GM18861 (cell line): ENCODE data around the gene CAPSL.
"Not testable (repeated sequence)": the region's sequence is repeated elsewhere in the genome, so short reads cannot be mapped to it uniquely, and the experiment has no call there.

Experiments
- ATAC-seq: cut with Tn5 transposase; IDR thresholded peaks from one replicate; pipeline ENCODE4 v1.9.1; 2021; ENCODE audit not compliant: unreplicated experiment

The CAPSL gene

DNA sequence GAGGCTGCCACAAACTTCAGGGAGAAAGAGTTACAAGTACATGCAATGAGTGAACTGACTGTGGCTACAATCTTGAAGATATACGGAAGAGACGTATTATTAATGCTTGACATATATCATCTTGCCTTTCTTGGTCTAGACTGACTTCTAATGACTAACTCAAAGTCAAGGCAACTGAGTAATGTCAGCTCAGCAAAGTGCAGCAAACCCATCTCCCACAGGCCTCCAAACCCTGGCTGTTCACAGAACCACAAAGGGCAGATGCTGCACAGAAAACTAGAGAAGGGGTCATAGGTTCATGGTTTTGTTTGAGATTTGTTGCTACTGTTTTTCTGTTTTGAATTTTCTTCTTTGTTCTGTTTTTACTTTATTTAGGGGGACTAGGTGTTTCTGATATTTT is 60.8 kb downstream of the CAPSL start:
- ATAC-seq: no peak

DNA sequence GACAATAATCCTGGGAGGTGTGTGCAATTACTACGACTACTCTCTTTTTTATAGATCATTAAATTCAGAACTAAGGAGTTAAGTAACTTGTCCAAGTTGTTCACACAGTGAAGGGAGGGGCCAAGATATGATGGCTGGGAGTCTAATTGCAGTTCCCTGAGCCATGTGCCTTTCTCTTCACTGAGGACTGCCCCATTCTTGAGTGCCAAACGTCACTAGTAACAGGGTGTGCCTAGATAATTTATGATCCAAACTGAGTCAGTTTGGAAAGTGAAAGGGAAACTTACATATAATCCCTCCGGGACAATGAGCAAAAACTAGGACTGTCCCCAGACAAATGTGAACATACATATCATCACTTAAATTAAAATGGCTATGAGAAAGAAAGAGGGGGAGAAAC is 61.5 kb downstream of the CAPSL start:
- ATAC-seq: no peak

DNA sequence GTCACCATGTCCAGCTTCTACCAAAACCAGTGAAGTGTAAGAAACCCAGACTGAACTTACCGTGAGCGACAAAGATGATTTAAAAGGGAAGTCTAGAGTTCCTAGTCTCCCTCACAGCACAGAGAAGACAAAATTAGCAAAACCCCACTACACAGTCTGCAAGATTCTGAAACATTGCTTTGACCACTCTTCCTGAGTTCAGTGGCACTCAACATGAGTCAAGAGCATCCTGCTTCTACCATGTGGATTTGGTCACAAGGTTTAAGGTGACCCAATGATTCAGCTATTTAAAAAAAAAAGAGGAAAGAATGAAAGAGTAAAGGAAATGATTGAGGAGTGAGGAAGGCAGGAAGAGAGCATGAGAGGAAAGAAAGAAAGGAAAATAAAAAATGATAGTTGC is 62.0 kb downstream of the CAPSL start:
- ATAC-seq: no peak

DNA sequence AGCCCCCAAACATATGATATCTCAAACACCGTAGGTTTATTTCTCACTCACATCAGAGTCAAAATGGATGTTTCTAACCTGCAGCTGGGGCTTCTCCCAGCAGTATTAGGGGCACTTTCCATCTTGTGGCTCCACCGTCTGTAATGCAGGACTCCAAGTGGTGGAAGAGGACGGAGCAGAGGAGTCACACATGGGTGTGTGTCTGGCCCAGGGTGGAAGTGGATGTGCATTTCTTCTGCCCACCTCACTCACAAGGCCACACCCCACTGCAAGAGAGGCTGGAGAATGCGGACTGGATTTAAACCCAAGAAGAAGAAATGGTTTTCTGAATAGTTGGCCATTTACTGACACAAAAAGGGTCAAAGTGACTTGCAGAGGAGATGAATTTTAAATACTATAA is 67.8 kb downstream of the CAPSL start:
- ATAC-seq: no peak

DNA sequence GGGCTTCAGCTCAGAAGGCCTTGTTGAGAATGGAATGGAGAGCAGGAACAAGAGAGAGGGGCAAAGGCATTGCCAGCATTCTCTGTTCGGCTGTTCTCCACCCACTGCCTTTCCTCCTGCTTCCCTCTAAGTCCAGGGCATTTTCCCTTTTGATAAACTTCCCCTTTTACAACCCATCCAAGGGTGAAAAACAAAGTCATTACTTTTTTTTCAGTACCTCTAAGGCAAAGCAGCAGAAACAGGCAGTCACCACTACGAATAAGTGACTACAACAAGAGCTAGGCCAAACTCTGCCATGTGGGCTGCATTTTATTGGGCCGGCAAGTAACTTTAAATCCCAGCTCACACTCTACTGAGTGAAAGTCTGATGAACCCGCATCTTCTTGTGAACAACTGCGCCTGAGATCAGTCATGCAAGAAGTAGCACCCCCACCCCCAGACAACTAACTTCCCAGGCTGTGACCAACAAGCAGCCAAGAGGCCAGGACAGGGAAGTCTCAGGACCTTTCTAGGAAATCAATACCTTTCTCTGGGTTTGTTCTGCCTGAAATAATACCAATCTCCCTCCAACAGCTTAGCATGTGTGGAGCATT is 68.6 kb downstream of the CAPSL start:
- ATAC-seq: no peak

DNA sequence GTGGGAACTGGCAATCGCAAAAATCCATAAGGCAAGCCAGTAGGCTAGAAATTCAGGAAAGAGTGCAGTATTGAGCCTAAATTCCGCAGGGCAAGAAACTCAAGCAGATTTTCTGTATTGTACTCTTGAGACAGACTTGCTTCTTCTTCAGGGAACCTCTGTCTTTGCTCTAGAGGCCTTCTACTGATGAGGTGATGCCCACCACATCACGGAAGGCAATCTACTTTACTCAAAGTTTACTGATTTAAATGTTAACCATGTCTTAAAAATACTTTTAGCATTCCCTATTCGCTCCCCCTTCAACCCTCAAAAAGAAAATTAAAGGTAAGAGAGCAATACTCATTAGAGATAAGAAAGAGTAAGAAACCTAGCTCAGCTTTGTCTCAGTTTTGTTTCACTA is 70.4 kb downstream of the CAPSL start:
- no peak for ATAC-seq

DNA sequence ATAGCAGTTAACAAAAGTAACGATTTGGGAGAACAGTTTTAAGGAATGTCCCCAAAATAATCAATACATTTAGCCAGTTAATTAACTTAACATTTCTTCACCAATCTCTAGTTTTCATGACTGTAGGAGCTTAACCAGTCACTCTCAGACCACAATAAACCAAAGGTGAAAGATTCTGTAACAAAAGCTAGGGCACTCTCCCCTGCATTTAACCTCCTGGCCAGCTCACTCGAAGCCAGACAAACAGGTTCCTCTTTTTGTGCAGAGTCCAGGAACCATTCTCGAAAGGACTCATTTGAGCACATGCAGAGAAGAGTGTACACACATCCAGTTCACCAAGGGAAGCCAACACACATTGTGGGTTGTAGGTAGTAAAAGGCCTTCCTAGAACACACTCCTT is 75.3 kb downstream of the CAPSL start:
- no peak for ATAC-seq

DNA sequence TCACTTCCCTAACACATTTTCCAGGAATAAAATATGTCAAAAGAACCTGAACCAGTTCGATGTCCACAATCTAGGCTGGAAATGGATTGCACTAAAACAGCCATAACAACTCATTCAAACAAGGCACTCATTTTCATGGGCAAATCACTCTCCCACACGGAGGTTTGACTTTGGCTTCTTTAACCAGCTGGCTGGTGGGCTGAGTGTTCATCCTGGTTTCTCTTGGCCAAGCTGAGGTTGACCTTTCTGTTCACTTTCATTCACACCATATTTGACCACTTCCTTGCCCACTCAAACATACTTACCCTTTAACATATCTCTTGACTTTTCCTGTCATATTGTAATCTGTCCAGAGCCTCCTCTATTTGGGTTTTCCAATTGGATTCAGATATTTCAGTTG is 76.3 kb downstream of the CAPSL start:
- no peak for ATAC-seq

DNA sequence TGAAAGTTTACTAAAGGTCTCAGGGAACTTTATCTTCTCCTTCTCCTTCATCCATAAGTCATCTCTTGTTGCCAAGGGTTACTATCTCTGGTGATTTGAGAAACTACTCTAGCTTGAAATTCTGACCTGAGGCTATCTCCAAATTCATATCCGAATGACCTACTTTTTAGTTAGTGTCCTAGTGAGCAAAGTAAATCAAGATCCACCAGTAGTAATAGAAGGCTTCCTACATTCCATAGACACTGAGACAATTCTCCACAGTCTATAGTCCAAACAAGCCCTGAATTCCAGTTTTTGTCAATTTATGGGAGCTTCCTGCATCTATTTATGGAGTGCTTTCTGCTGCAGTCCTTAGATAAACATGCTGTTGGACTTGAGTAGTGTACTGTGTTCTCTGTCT is 76.7 kb downstream of the CAPSL start:
- ATAC-seq: no peak

DNA sequence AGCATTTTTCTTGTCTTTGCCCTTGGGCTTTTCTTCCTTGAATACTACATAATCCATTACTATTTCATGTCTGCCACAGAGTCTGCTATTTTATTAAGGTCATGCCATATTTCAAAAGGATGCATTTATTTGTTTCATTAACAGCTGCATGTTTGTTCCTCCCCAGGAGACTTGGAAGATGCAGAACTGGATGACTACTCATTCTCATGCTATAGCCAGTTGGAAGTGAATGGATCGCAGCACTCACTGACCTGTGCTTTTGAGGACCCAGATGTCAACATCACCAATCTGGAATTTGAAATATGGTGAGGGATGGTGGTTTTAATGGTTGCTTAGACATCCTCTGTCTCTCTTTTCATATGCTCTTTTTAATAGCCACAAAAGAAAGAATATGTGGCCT is 77.7 kb downstream of the CAPSL start:
- no peak for ATAC-seq

DNA sequence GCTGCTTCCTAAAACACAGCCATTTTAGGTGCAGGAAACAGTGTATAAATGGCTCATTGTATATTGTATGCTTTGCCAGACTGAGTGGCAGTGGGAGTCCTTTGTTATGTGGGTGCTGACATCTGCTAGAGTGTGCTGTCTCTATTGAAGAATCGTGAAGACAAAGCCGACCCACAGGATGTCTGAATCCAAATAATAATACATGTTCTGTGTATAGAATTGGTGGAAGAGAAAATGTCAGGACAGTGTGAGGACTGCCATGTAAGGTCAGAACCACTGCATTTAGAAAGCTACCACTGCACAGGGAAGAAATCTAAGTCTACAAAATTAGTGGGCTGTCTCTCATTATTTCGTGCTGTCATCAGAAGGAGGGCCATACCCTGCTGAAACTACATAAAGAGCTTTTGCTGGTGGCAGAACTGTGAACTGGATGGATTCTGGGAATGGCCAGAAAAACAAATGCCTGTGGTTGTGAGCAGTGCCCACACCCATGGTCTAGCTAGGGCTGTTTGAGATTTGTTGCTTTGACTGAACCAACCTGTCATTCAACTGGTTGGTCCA is 79.2 kb downstream of the CAPSL start:
- no peak for ATAC-seq

DNA sequence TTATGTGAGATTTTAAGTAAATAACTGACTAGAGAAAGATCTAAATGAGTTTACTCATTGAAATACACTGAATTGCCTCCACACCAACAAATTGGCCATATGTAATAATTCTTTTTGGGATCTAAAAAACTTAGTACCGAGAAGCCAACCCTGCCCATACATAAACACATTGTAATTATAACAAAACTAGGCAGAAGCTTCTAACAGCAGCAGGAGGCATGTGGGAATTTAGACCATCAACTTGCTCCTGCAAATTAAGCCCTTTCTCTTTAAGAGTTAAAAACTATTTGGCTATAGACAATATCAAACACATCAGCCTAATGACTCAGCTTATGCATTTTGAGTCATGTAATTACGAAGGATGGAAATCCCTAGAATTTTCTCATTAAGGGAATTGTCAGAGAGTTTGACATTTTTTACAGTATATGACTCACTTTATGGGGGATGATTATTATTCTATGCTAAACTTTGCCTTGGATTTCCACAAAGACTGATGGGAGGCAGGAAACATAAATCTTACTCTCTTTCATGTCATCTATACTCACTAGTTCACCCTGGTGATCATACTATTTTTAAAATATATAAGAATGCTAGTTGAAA is 80.7 kb downstream of the CAPSL start:
- no peak for ATAC-seq

DNA sequence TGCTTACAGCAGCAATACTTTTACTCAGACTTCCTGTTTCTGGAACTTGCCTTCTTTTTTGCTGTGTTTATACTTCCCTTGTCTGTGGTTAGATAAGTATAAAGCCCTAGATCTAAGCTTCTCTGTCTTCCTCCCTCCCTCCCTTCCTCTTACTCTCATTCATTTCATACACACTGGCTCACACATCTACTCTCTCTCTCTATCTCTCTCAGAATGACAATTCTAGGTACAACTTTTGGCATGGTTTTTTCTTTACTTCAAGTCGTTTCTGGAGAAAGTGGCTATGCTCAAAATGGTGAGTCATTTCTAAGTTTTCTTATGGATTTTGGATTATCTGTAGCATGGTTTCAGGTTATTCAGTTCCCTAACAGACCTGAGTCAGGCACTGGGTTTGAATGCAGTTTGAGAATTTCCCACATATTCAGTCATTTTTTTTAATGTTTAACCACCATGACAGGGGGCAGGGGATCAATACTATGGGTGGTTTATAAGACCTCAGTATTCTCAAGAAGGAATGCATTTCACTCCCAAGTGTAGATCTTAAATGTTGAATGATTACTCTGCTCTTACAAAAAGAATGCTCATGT is 81.6 kb downstream of the CAPSL start, which contains the start of gene IL7R:
IL7R (plus strand) TSS at position 127 of the 587 bp plus-strand sequence; CDS start at position 214, 87 bp downstream.
- no peak for ATAC-seq

DNA sequence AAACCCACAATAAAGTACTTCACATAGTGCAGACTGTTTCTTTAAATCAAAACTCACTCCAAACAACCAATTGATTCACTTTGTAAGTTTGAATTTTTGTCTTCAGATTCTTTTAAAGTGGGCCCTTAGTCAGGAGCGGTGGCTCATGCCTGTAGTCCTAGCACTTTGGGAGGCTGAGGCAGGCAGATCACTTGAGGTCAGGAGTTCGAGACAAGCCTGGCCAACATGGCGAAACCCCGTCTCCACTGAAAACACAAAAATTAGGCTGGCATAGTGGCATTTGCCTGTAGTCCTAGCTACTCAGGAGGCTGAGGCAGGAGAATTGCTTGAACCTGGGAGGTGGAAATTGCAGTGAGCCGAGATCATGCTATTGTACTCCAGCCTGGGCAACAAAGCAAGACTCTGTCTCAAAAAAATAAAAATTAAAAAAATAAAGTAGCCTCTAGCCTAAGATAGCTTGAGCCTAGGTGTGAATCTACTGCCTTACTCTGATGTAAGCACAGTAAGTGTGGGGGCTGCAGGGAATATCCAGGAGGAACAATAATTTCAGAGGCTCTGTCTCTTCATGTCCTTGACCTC is 82.1 kb downstream of the CAPSL start:
- not testable (repeated sequence) for ATAC-seq

DNA sequence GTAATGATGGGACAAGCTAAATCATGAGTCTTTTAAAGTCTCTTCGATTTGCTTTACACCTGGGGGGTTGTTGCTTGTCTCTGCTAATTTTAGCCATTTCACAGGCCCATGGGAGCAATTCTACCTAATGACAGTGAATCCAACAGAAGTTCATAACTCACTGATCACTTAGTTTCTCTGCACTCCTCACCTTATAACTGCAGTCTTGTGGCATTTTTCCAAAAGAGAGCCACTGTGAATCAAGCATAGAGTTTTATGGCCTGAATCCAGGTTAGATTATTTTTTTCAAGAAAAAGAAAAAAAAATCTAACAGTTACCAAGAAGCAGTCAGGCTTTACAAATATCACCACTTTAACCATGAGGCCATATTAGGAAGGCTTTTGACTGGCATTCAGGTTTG is 83.2 kb downstream of the CAPSL start:
- ATAC-seq: no peak
